ENCODE measurements around the gene VRK3.

DNA sequence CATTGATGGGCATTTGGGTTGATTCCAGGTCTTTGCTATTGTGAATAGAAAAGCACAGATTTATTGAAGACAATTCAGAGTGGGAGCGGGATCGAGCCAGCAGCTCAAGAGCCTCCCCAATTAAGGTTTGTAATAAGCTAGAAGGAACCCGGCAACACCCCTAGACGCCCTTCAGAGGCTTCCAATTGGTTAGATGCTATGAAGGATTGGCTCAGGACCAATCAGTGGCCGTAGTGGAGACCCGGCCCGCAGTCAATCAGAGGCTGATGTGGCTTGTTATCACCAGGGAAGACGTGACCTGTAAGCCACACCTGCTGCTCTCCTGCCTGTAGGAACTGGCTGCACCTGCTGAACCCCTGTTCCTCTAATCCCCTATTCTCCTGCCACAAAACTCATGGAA lies 78.8 kb downstream of the VRK3 start:
- no peak for TF ChIP-seq GATA3 (IDR thresholded peaks at IDR 0.05; ENCODE audit: low read depth, low read length)
- TF ChIP-seq GATA2 (IDR thresholded peaks at IDR 0.05; ENCODE audit: low read depth, low read length), result no peak
